ENCODE results near the gene TERB2.
A peak's percentile ranks its signal among the peaks of the same experiment; 100 is the strongest.
"Not testable (repeated sequence)": the region's sequence is repeated elsewhere in the genome, so short reads cannot be mapped to it uniquely, and the experiment has no call there.

Gene TERB2

GRCh38 chr15:44976183-44976582 lies 19.7 kb downstream of the TERB2 start:
- not testable (repeated sequence) for H3K4me3 ChIP-seq (ENCODE audit: low read depth, low read length)

GRCh38 chr15:44977781-44978180 lies 21.3 kb downstream of the TERB2 start:
- H3K36me3 ChIP-seq (ENCODE audit: control insufficient read depth in 2 of 2, insufficient read depth in 1 of 2, low read length in 2 of 2); POLR2A ChIA-PET; H3K4me3 ChIP-seq (ENCODE audit: low read depth, low read length); H3K4me1 ChIP-seq (ENCODE audit: control insufficient read depth, insufficient read depth, low read length); H3K27ac ChIP-seq (ENCODE audit: extremely low read depth, low read depth, low read length); H3K9me3 ChIP-seq (ENCODE audit: control insufficient read depth, insufficient read depth, low read depth, low read length): not testable (repeated sequence)
- TF ChIP-seq ZNF366 (tag by site-specific recombination; conservative IDR thresholded peaks at IDR 0.05): peak; percentile 24; the same call in 1 of the 2 replicates
- 0 out of 2 replicates have a peak, but pooled peaks have one; percentile 20 for TF ChIP-seq ZNF362 (tag by site-specific recombination; IDR thresholded peaks at IDR 0.05)
- peak; percentile 39; the same call in 1 of the 2 replicates for TF ChIP-seq SP7 (tag by site-specific recombination; IDR thresholded peaks at IDR 0.05)
- CTCF ChIA-PET: interaction anchor here (2.5 kb wide), 1 partner anchor 9 kb away, joined by 7 read pairs; no protein-coding TSS in a partner anchor

More at GRCh38 chr15:44976183-44976582, 19.7 kb downstream of the TERB2 start:
- H3K36me3 ChIP-seq (ENCODE audit: control insufficient read depth in 2 of 2, insufficient read depth in 1 of 2, low read length in 2 of 2); H3K9me3 ChIP-seq (ENCODE audit: control insufficient read depth, insufficient read depth, low read depth, low read length); CTCF ChIA-PET; H3K27ac ChIP-seq (ENCODE audit: extremely low read depth, low read depth, low read length); POLR2A ChIA-PET; H3K4me1 ChIP-seq (ENCODE audit: control insufficient read depth, insufficient read depth, low read length): not testable (repeated sequence)
- TF ChIP-seq ZNF791 (tag by site-specific recombination; IDR thresholded peaks at IDR 0.05): peak; percentile 72; the same call in 1 of the 2 replicates

- H3K27ac ChIP-seq (ENCODE audit: extremely low read depth, low read depth, low read length); H3K4me3 ChIP-seq (ENCODE audit: low read depth, low read length); POLR2A ChIA-PET; H3K36me3 ChIP-seq (ENCODE audit: control insufficient read depth in 2 of 2, insufficient read depth in 1 of 2, low read length in 2 of 2); H3K9me3 ChIP-seq (ENCODE audit: control insufficient read depth, insufficient read depth, low read depth, low read length); H3K4me1 ChIP-seq (ENCODE audit: control insufficient read depth, insufficient read depth, low read length): not testable (repeated sequence)
- CTCF ChIA-PET: interaction anchor here (0.7 to 2.5 kb wide), 2 partner anchors 11 to 439 kb away, joined by 3 to 7 read pairs; no protein-coding TSS in a partner anchor
- TF ChIP-seq ZBTB8A (tag by site-specific recombination; IDR thresholded peaks at IDR 0.05): peak; percentile 12; the same call in 1 of the 2 replicates
- peak; percentile 25; the same call in 1 of the 2 replicates for TF ChIP-seq FEZF1 (tag by site-specific recombination; IDR thresholded peaks at IDR 0.05)
- TF ChIP-seq ZNF335 (tag by site-specific recombination; conservative IDR thresholded peaks at IDR 0.05): peak; percentile 90
Observed at GRCh38 chr15:44979617-44980339, 23.3 kb downstream of the TERB2 start.

- POLR2A ChIA-PET; H3K4me3 ChIP-seq (ENCODE audit: low read depth, low read length); H3K9me3 ChIP-seq (ENCODE audit: control insufficient read depth, insufficient read depth, low read depth, low read length); H3K4me1 ChIP-seq (ENCODE audit: control insufficient read depth, insufficient read depth, low read length); H3K27ac ChIP-seq (ENCODE audit: extremely low read depth, low read depth, low read length); CTCF ChIA-PET; H3K36me3 ChIP-seq (ENCODE audit: control insufficient read depth in 2 of 2, insufficient read depth in 1 of 2, low read length in 2 of 2): not testable (repeated sequence)
Observed at GRCh38 chr15:44984144-44984543, 27.7 kb downstream of the TERB2 start.

GRCh38 chr15:44986346-44987055 lies 30.0 kb downstream of the TERB2 start:
- H3K36me3 ChIP-seq (ENCODE audit: control insufficient read depth in 2 of 2, insufficient read depth in 1 of 2, low read length in 2 of 2); H3K4me1 ChIP-seq (ENCODE audit: control insufficient read depth, insufficient read depth, low read length); CTCF ChIA-PET; H3K27ac ChIP-seq (ENCODE audit: extremely low read depth, low read depth, low read length); POLR2A ChIA-PET; H3K9me3 ChIP-seq (ENCODE audit: control insufficient read depth, insufficient read depth, low read depth, low read length); H3K4me3 ChIP-seq (ENCODE audit: low read depth, low read length): not testable (repeated sequence)

GRCh38 chr15:44987711-44988110 lies 31.2 kb downstream of the TERB2 start:
- H3K36me3 ChIP-seq (ENCODE audit: control insufficient read depth in 2 of 2, insufficient read depth in 1 of 2, low read length in 2 of 2); H3K9me3 ChIP-seq (ENCODE audit: control insufficient read depth, insufficient read depth, low read depth, low read length); CTCF ChIA-PET; POLR2A ChIA-PET; H3K4me3 ChIP-seq (ENCODE audit: low read depth, low read length); H3K4me1 ChIP-seq (ENCODE audit: control insufficient read depth, insufficient read depth, low read length); H3K27ac ChIP-seq (ENCODE audit: extremely low read depth, low read depth, low read length): not testable (repeated sequence)

GRCh38 chr15:44988184-44988869 lies 31.8 kb downstream of the TERB2 start:
- H3K36me3 ChIP-seq (ENCODE audit: control insufficient read depth in 2 of 2, insufficient read depth in 1 of 2, low read length in 2 of 2); CTCF ChIA-PET; POLR2A ChIA-PET; H3K4me3 ChIP-seq (ENCODE audit: low read depth, low read length); H3K27ac ChIP-seq (ENCODE audit: extremely low read depth, low read depth, low read length); H3K9me3 ChIP-seq (ENCODE audit: control insufficient read depth, insufficient read depth, low read depth, low read length); H3K4me1 ChIP-seq (ENCODE audit: control insufficient read depth, insufficient read depth, low read length): not testable (repeated sequence)

- CTCF ChIA-PET; H3K4me1 ChIP-seq (ENCODE audit: control insufficient read depth, insufficient read depth, low read length); H3K36me3 ChIP-seq (ENCODE audit: control insufficient read depth in 2 of 2, insufficient read depth in 1 of 2, low read length in 2 of 2); H3K9me3 ChIP-seq (ENCODE audit: control insufficient read depth, insufficient read depth, low read depth, low read length); H3K27ac ChIP-seq (ENCODE audit: extremely low read depth, low read depth, low read length); H3K4me3 ChIP-seq (ENCODE audit: low read depth, low read length); POLR2A ChIA-PET: not testable (repeated sequence)
Observed at GRCh38 chr15:44988870-44989219, 32.4 kb downstream of the TERB2 start.

GRCh38 chr15:44997632-44998031 lies 41.1 kb downstream of the TERB2 start:
- H3K4me3 ChIP-seq (ENCODE audit: low read depth, low read length); H3K9me3 ChIP-seq (ENCODE audit: control insufficient read depth, insufficient read depth, low read depth, low read length); CTCF ChIA-PET; H3K36me3 ChIP-seq (ENCODE audit: control insufficient read depth in 2 of 2, insufficient read depth in 1 of 2, low read length in 2 of 2); H3K27ac ChIP-seq (ENCODE audit: extremely low read depth, low read depth, low read length); POLR2A ChIA-PET; H3K4me1 ChIP-seq (ENCODE audit: control insufficient read depth, insufficient read depth, low read length): not testable (repeated sequence)

Data from HEK293 (cell line).